Activated T-helper 17 cell treated with anti-CD3 and anti-CD28 coated beads, Interleukin-2, amount 50 U/mL, for 72 hours (primary cell): ENCODE data around the gene CYCS. TPM values are rescaled to one million over a fixed set of nuclear protein-coding genes. Genes with fewer than 3 reads are reported as not detected.
A peak's percentile ranks its signal among the peaks of the same experiment; 100 is the strongest.
"Not testable (repeated sequence)": the region's sequence is repeated elsewhere in the genome, so short reads cannot be mapped to it uniquely, and the experiment has no call there.

Experiments
- ATAC-seq: fragments of 150-1000 bp; cut with Tn5 transposase; replicated peaks from 2 replicates; pipeline ENCODE4 v1.10.0; 2021; ENCODE audit warnings: mild to moderate bottlenecking, moderate library complexity
- H3K27ac Mint-ChIP-seq: one replicate; pipeline ENCODE4 v1.8.0; 2022; ENCODE audit warnings: mixed read lengths
- H3K27me3 Mint-ChIP-seq: one replicate; pipeline ENCODE4 v1.8.0; 2022; ENCODE audit warnings: mixed read lengths
- H3K36me3 Mint-ChIP-seq: one replicate; pipeline ENCODE4 v1.8.0; 2022; ENCODE audit warnings: low read depth, mild to moderate bottlenecking, mixed read lengths
- H3K4me1 Mint-ChIP-seq: one replicate; pipeline ENCODE4 v1.8.0; 2022; ENCODE audit warnings: mixed read lengths
- H3K4me3 Mint-ChIP-seq: one replicate; pipeline ENCODE4 v1.8.0; 2022; ENCODE audit warnings: mild to moderate bottlenecking, mixed read lengths
- H3K9me3 Mint-ChIP-seq: one replicate; pipeline ENCODE4 v1.8.0; 2022; ENCODE audit warnings: mixed read lengths
- total RNA-seq, 2 donors: library from RNA; stranded (reverse); gene quantifications; one replicate each; pipeline ENCODE4 v1.2.3, GENCODE V29; 2022

The CYCS gene
- total RNA-seq, 2 donors from 2014 or later = 105 to 234 TPM

DNA sequence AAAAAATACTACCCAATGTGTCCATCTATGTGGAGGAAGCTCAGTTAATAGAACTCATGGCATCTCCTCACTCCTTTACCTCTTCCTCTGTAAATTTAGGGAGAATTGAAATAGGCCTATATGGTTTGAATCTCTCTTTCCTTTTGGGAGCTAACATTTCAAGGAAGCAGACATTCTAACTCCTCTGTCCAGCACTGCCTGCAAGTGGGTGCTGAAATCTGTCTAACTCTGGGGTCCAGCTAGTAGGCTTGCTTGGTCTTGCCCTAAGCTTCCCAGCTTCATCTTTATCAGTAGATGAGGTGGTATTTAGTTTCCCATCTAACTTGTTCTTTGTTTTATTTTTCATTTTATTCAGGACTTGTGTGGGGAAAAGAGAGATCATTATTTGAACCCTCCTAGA lies 23.2 kb downstream of the CYCS start:
- peaks cover 7% of the 10 kb centered on the region for H3K27me3 Mint-ChIP-seq
- no peaks in the 10 kb centered on the region for H3K36me3 Mint-ChIP-seq
- no peak overlapping the region for H3K4me3 Mint-ChIP-seq
- no peaks in the 10 kb centered on the region for H3K4me1 Mint-ChIP-seq
- ATAC-seq = no peak
- H3K9me3 Mint-ChIP-seq = no peaks in the 10 kb centered on the region
- H3K27ac Mint-ChIP-seq = no peak overlapping the region

DNA sequence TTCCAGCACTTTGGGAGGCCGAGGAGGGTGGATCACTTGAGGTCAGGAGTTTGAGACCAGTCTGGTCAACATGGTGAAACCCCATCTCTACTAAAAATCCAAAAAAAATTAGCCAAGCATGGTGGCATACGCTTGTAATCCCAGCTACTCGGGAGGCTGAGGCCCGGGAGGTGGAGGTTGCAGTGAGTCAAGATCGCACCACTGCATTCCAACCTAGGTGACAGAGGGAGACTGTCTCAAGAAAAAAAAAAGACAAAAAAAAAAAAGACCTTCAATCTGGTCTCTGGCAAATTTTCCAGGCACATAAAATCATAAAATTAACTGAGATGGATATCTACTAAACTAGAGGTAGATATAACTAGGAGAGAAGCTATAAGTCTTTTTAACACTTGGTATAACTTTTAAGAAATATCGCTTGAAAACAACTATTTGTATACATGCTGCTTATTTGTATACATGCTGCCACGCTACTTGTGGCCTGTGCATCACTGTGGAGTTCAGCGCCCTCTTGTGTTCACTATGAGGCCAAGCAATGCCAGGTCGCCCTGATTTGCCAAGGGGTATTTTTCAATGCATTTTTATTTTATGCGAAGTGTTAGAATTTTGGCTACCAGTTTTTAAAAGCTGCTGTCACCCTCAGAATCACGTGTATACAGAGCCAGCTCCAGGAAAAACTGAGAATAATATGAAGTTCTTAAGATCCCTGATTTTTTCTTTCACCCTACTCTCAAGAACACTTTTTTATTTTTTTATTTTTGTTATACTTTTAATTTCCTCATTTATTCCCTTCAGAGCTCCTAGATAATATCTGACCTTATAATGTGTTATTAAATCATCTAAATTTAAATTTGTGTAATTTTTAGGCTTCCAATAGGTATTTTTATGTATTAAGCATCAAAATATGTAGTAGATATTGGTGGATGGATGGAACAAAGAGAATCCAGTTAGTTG lies 26.7 kb downstream of the CYCS start:
- Mint-ChIP-seq H3K4me1 (peaks cover 4% of the 10 kb centered on the region), H3K4me3 (no peak overlapping the region), H3K9me3 (no peaks in the 10 kb centered on the region), H3K27me3 (peaks cover 3% of the 10 kb centered on the region), H3K36me3 (no peaks in the 10 kb centered on the region), H3K27ac (no peak overlapping the region)
- ATAC-seq = peak; percentile 75

DNA sequence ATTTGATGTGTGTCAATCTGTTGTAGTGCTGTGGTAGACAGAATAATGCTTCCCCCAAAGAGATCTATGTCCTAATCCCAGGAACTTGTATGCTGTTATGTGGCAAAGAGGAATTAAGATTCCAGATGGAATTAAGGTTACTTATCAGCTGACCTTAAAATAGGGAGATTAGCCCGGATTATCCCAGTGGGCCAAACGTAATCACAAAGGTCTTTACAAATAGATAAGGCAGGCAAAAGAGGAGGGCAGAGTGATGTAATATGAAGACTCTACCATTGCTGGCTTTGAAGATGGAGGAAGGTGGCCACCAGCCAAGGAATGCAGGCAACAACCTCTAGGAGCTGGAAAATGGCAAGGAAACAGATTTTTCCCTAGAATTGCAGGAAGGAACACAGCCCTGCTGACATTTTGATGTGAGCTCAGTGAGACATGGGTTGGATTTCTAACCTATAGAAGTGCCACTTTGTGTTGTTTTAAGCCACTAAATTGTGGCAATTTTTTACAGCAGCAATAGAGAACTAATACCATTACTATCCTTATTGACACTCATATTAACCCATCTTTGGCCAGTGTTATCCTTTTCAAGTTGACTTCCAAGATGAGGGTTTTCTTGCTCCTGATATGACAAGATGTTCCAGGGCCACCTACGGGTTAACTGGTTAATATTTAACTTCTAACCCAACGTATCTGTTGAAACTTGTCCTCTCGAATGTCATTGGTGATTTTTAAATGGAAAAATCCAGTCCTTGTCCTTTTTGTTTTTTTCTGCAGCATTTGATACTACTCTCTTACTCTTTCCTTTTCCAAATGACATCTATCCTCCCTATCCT lies 29.3 kb downstream of the CYCS start:
- Mint-ChIP-seq H3K36me3 (no peaks in the 10 kb centered on the region), H3K27ac (no peak overlapping the region), H3K9me3 (no peaks in the 10 kb centered on the region), H3K4me1 (peaks cover 4% of the 10 kb centered on the region), H3K4me3 (no peak overlapping the region), H3K27me3 (peaks cover 3% of the 10 kb centered on the region)
- ATAC-seq = no peak

DNA sequence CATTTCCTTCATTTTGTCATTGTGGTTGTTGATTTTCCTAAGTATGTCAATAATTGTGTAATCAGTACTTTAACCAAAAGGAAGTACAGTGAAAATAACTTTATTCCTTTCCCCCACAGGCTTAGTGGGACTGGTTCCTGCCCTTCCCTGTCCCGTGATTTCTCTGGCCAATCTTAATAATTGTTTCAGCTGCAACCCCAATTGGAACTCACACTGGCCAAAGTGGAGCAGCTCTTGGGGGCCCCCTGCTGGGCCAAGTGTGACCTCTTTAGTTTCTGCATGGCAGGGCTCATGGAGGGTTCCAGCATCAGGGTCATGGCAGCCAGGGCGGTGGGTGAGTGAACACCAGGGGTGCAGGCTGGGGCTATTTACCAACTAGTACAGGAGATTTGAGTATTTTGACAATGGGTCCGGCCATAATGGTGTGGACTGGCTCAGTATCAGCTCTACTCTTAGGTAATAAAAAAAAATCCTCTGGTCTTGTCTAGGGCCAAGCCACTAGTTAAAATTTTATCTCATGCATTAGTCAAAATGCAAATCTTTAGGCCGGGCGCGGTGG lies 31.7 kb downstream of the CYCS start:
- ATAC-seq = peak; percentile 83
- H3K27me3 Mint-ChIP-seq = peaks cover 3% of the 10 kb centered on the region
- H3K36me3 Mint-ChIP-seq = no peaks in the 10 kb centered on the region
- no peaks in the 10 kb centered on the region for H3K9me3 Mint-ChIP-seq
- H3K4me3 Mint-ChIP-seq = no peak overlapping the region
- peaks cover 4% of the 10 kb centered on the region for H3K4me1 Mint-ChIP-seq
- H3K27ac Mint-ChIP-seq = no peak overlapping the region

DNA sequence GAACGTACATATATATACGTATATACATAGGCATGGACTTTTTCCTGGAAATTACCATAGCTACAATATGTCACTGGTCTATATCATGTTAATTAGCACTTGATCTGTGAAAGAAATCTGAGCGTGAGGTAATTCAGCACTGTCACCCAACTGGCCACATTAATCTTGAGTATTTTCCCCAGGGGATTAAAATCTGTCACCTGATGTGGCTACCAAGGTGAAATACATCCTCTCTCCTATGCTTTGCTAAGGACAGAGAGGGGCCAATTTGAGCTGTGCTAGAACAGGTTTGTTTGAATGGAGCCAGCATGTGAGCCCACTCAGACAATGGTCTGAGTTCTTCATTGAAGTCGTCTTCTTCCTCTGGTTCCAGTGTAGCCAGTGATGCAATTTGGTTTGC lies 33.3 kb downstream of the CYCS start:
- Mint-ChIP-seq H3K36me3 (no peaks in the 10 kb centered on the region), H3K9me3 (no peaks in the 10 kb centered on the region), H3K4me1 (peaks cover 4% of the 10 kb centered on the region), H3K27me3 (no peaks in the 10 kb centered on the region), H3K27ac (no peak overlapping the region), H3K4me3 (no peak overlapping the region)
- ATAC-seq = no peak

DNA sequence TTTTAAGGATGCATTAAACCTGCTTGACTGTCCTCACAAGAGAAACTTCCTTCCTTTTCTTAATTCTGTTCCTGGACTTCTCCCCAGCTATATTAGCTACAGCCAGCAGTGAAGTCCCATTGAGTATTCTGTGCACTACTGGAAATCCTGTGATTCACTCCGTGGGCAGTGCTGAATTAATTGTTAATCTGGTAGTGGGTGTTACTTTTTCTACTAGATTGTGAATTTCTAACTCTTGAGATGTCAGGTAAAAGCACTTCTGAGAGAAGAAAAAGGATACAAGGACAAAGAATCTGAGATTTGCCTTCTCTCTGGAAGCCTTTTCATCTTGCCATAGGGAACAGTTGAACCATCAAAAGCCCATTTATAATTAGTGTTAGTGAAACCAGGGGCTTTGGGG lies 33.9 kb downstream of the CYCS start:
- no peaks in the 10 kb centered on the region for H3K36me3 Mint-ChIP-seq
- peaks cover 4% of the 10 kb centered on the region for H3K4me1 Mint-ChIP-seq
- no peak for ATAC-seq
- no peaks in the 10 kb centered on the region for H3K9me3 Mint-ChIP-seq
- H3K27ac Mint-ChIP-seq = no peak overlapping the region
- no peaks in the 10 kb centered on the region for H3K27me3 Mint-ChIP-seq
- H3K4me3 Mint-ChIP-seq = no peak overlapping the region

DNA sequence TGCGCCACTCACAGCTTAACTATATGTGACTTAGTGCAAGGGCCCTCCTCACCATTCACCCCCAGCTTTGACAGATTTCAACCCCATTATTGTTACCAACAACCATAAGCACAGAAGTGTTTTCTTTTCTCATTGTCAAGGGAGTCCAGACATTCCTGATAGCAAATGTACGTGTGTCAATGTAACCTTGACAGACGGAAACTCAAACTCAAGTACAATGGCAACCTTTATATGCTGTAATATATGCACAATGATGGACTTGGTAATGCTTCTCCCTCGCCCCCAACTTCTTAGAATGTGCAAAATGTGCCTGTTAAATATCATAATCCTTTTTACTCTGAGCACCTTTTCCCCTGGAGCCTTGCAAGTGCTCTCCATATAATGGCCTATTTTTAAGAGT lies 34.7 kb downstream of the CYCS start:
- Mint-ChIP-seq H3K9me3 (no peaks in the 10 kb centered on the region), H3K4me1 (peaks cover 4% of the 10 kb centered on the region), H3K4me3 (no peak overlapping the region), H3K27me3 (no peaks in the 10 kb centered on the region), H3K36me3 (no peaks in the 10 kb centered on the region), H3K27ac (no peak overlapping the region)
- no peak for ATAC-seq

DNA sequence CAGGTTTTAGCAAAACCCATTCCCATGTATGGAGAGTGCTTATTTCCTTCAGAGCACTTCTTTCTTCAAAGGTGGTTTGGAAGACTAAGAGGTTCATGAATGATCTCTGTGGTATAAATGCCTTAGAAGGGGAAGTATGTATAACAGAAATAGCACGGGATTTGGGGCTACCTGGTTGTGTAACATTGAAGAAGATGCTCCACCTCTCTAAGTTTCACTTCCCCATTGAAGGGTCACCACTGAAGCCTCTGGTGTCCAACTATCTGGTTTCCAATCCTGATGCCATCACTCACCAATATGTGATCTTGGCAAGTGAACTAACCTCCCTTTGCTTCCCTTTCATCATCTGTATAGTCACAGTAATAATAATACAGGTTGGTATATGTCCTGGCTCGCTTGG lies 37.2 kb downstream of the CYCS start:
- no peaks in the 10 kb centered on the region for H3K4me1 Mint-ChIP-seq

DNA sequence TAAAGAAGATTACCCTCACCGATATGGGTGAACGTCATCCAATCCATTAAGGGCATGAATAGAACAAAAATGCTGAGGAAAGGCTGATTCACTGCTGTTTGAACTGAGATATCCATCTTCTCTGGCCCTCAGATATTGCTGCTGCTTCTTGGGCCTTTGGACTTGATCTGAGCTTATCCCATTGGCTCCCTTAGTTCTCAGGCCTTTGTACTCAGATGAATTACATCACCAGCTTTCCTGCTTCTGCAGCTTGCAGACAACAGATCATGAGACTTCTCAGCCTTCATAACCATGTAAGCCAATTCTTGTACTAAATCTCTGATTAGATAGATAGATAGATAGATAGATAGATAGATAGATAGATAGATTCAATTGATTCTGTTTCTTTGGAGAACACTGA lies 40.2 kb downstream of the CYCS start:
- Mint-ChIP-seq H3K4me3 (no peak overlapping the region), H3K4me1 (no peaks in the 10 kb centered on the region), H3K36me3 (no peaks in the 10 kb centered on the region), H3K27me3 (no peaks in the 10 kb centered on the region), H3K27ac (no peak overlapping the region), H3K9me3 (no peaks in the 10 kb centered on the region)
- no peak for ATAC-seq

More for the DNA sequence above, 37.2 kb downstream of the CYCS start:
- H3K36me3 Mint-ChIP-seq = no peaks in the 10 kb centered on the region
- no peaks in the 10 kb centered on the region for H3K9me3 Mint-ChIP-seq
- no peaks in the 10 kb centered on the region for H3K27me3 Mint-ChIP-seq
- no peak for ATAC-seq
- H3K27ac Mint-ChIP-seq = no peak overlapping the region
- H3K4me3 Mint-ChIP-seq = no peak overlapping the region

DNA sequence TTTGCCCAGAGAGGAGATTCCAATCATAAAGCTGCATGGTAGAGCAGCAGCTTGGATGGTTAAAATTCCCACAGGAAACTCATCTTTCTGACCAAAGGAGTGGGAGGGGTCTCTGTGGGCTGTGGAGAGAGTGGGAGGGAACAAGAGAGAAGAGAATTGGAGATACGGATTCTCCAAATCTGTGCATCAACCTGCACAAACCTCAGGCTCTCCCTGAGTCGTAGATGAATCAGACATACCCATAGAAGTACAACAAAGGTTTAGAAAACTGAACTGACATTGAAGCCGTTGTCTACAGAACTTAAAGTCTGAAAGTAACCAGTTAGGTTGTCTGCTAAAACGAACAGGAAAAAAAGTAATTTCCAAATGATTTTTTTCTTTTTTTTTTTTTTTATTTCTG lies 41.9 kb downstream of the CYCS start:
- Mint-ChIP-seq H3K27ac (no peak overlapping the region), H3K9me3 (no peaks in the 10 kb centered on the region), H3K4me3 (no peak overlapping the region), H3K27me3 (peaks cover under 1% of the 10 kb centered on the region), H3K36me3 (no peaks in the 10 kb centered on the region), H3K4me1 (no peaks in the 10 kb centered on the region)
- no peak for ATAC-seq

DNA sequence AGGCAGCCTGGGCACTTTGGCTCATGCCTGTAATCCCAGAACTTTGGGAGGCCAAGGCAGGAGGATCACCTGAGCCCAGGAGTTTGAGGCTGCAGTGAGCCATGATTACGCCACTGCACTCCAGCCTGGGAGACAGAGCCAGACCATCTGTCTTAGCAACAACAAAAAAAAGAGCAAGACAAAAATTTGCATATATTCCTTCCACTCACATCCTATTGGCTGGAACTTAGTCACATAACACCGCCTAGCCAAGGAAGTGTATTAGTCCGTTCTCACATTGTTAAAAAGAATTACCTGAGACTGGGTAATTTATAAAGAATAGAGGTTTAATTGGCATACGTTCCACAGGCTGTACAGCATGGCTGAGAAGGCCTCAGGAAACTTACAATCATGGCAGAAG lies 43.0 kb downstream of the CYCS start:
- not testable (repeated sequence) for ATAC-seq, H3K36me3 Mint-ChIP-seq, H3K27ac Mint-ChIP-seq

DNA sequence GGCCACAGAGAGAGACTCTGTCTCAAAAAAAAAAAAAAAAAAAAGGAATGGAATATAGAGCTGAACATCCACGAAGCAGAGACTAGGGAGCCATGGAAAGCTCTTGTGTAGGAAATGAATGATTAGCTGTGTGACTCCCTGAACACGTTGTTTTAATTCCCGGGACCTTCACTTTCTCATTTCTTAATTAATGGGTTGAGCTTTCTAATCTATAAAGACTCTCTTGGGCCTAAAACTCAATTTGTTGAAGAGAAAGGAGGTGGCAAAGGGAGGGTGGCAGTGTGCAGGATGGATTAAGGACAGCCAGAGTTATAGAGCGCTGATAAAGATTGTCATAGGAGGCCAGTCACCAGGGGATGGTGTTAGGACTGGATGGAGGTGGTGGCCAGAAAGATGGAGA lies 48.0 kb downstream of the CYCS start:
- Mint-ChIP-seq H3K27ac (no peak overlapping the region), H3K27me3 (peaks cover 5% of the 10 kb centered on the region), H3K4me1 (peaks cover 6% of the 10 kb centered on the region), H3K4me3 (no peak overlapping the region), H3K9me3 (no peaks in the 10 kb centered on the region), H3K36me3 (no peaks in the 10 kb centered on the region)
- ATAC-seq = no peak

More for the DNA sequence above, 43.0 kb downstream of the CYCS start:
- not testable (repeated sequence) for H3K4me3 Mint-ChIP-seq, H3K4me1 Mint-ChIP-seq, H3K9me3 Mint-ChIP-seq, H3K27me3 Mint-ChIP-seq

DNA sequence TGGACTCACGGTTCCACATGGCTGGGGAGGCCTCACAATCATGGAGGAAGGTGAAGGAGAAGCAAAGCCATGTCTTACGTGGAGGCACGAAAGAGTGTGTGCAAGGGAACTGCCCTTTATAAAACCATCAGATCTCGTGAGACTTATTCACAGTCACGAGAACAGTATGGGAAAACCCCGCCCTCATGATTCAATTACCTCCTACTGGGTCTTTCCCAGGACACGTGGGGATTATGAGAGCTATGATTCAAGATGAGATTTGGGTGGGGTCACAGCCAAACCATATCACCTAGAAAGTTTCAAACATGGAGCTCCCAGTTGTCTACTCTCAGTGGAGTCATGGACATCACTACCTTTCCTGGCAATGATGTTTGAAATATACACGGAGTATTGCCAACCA lies 49.6 kb downstream of the CYCS start:
- Mint-ChIP-seq H3K9me3 (no peaks in the 10 kb centered on the region), H3K4me1 (peaks cover 6% of the 10 kb centered on the region), H3K36me3 (no peaks in the 10 kb centered on the region), H3K4me3 (peak overlapping the region; percentile 10), H3K27me3 (peaks cover 5% of the 10 kb centered on the region), H3K27ac (no peak overlapping the region)
- ATAC-seq = peak; percentile 88

DNA sequence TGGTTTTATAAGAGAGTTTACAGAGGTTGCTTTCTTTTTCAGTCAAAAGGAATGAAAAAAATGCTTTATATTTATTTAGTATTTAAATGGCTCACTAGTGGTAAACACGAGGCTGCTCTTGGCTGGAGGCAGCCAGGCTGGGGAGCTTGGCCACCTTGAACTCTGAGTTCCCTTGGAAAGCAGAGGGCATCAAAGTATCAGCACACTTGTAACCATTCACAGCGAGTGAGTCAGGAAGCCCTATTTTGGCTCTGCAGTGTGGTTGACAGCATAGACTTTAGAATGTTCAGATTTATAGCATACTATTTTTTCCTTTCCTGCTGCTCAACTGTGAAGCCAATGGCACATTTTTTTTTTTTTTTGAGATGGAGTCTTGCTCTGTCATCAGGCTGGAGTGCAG lies 51.6 kb downstream of the CYCS start:
- no peak for ATAC-seq
- peaks cover 6% of the 10 kb centered on the region for H3K4me1 Mint-ChIP-seq
- no peaks in the 10 kb centered on the region for H3K36me3 Mint-ChIP-seq
- peaks cover 5% of the 10 kb centered on the region for H3K27me3 Mint-ChIP-seq
- peak overlapping the region; percentile 38 for H3K27ac Mint-ChIP-seq
- no peaks in the 10 kb centered on the region for H3K9me3 Mint-ChIP-seq
- no peak overlapping the region for H3K4me3 Mint-ChIP-seq
